ENCODE measurements around the gene LMO1.
A peak's percentile ranks its signal among the peaks of the same experiment; 100 is the strongest.

Gene LMO1

DNA sequence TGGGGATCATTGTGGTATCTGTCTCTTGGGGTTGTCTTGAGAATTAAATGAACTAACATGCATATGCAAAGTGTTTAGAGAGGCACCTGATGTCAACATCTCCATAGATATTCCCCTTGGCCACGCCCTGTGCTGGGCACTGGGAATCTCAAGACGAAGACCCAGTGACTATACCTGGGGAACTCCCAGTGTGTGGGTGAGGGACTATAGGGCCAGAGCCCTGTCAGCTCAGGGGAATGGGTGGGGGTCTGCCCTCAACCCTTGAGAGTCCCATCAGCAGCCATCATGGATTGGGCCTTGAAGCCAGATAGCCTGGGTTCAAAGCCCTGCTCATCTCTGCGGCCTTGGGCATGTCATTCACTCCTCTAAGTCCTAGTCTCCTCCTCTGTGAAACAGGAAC, 21.6 kb upstream of the LMO1 start:
- no peak for DNase-seq (ENCODE audit: low read depth)
- in situ Hi-C loops (cut with HindIII; ENCODE audit: low sequenced_read_pairs): no loop called here

DNA sequence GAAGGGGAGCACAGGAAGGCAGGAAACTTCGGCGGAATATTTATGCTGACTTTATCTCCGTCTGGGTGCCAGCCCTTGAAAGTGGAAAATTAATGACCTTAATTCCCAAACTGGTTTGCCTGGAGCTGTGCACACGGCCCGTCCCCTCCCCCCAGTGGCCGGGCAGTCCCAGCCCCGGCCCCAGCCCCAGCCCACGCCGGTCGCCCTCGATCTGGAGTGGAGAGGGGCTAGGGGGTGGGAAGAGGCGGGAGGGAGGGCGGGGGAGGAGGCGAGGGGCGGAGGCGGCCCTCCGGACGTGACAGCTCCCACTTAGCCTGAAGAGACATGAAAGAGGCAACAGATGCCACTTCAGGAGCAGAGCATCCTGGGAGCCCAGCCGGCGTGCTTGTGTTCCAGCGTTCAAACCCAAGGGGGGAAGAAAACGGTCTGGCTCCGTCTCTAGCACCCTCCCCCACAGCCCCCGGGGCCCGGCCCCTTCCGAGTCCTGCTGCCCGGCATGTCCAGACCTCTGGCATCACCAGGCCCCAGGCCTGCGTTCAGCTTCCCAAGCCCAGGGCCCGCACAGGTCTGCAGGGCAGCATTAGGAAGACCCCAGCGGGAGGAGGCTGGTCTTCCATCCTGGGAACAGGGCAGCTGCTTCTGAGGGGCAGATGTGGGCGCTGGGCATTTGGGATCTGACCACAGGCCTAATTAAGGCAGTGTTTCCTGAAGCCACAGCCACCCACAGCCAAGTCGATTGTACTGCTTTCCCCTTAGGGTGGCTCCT, 20.0 kb upstream of the LMO1 start:
- no peak for DNase-seq (ENCODE audit: low read depth)
- TF ChIP-seq, protein P1, sequence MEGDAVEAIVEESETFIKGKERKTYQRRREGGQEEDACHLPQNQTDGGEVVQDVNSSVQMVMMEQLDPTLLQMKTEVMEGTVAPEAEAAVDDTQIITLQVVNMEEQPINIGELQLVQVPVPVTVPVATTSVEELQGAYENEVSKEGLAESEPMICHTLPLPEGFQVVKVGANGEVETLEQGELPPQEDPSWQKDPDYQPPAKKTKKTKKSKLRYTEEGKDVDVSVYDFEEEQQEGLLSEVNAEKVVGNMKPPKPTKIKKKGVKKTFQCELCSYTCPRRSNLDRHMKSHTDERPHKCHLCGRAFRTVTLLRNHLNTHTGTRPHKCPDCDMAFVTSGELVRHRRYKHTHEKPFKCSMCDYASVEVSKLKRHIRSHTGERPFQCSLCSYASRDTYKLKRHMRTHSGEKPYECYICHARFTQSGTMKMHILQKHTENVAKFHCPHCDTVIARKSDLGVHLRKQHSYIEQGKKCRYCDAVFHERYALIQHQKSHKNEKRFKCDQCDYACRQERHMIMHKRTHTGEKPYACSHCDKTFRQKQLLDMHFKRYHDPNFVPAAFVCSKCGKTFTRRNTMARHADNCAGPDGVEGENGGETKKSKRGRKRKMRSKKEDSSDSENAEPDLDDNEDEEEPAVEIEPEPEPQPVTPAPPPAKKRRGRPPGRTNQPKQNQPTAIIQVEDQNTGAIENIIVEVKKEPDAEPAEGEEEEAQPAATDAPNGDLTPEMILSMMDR (IDR thresholded peaks at IDR 0.05; ENCODE audit: low read depth, low read length, missing control alignments): no peak
- H3K4me3 ChIP-seq (ENCODE audit: low read depth, low read length): peak overlapping the region; percentile 12
- in situ Hi-C loops (cut with HindIII; ENCODE audit: low sequenced_read_pairs): no loop called here

More for the DNA sequence above, 21.6 kb upstream of the LMO1 start:
- TF ChIP-seq, protein P1 (IDR thresholded peaks at IDR 0.05; ENCODE audit: low read depth, low read length, missing control alignments): no peak
- H3K4me3 ChIP-seq (ENCODE audit: low read depth, low read length): no peak overlapping the region

DNA sequence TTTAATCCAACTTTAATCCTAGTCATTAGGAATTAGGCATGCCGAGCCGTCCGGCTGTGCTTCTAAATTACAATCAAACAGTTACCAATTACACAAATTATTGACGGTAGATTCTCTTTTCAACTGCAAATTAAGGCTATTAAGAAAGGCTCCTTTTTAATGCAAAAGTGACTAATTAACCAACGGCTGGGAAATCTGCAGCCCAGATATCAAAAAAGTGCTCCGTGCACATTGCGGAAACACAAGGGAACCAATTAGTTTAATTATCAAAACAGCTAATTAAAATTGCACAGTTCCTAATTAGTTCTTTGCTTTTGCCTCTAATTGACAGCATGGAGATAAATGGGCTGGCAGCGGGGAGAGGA, 19.4 kb upstream of the LMO1 start:
- peak overlapping the region; percentile 12 for H3K4me3 ChIP-seq (ENCODE audit: low read depth, low read length)
- DNase-seq (ENCODE audit: low read depth): no peak
- in situ Hi-C loops (cut with HindIII; ENCODE audit: low sequenced_read_pairs): no loop called here
- TF ChIP-seq, protein P1 (IDR thresholded peaks at IDR 0.05; ENCODE audit: low read depth, low read length, missing control alignments): no peak

DNA sequence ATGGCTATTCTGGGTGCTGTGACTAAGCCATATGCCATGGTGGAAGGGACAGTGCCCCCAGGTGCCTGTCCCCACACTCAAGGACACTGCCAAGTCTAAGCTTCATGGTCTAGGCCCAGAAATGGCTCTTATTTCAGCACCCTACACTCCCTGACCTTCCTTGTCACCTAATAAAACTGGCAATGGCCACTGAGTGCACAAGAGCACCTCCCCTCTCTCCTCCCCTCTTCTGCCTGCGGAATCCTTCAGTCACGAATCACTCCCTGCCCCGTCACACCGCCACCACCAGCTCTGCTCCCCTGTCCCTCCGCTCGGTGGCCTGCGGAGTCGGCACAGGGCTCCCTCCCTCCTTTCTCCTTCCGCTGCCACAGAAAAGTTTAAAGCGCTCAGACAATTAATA, 19.0 kb upstream of the LMO1 start:
- TF ChIP-seq, protein P1 (IDR thresholded peaks at IDR 0.05; ENCODE audit: low read depth, low read length, missing control alignments): no peak
- no peak for DNase-seq (ENCODE audit: low read depth)
- in situ Hi-C loops (cut with HindIII; ENCODE audit: low sequenced_read_pairs): no loop called here
- no peak overlapping the region for H3K4me3 ChIP-seq (ENCODE audit: low read depth, low read length)

DNA sequence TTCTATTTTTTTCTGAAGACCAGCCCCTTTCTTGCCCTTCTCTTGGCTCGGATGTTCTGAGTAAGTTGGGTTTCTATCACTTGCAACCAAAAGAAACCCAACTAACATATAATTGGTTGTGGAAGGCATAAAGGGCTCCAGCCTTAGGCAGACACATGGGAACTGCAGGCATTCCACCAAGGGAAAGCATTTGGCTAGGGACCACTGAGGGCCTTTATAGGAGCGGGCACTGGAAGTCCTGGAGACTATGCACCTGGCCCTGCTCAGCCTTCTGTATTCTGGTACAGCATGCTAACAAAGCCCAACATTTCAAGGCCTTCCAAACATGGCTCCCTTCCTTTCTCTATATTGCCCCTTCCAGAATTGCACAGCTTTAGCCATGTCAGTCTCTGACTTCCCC, 17.6 kb upstream of the LMO1 start:
- TF ChIP-seq, protein P1 (IDR thresholded peaks at IDR 0.05; ENCODE audit: low read depth, low read length, missing control alignments): no peak
- in situ Hi-C loops (cut with HindIII; ENCODE audit: low sequenced_read_pairs): no loop called here
- H3K4me3 ChIP-seq (ENCODE audit: low read depth, low read length): no peak overlapping the region
- DNase-seq (ENCODE audit: low read depth): no peak

DNA sequence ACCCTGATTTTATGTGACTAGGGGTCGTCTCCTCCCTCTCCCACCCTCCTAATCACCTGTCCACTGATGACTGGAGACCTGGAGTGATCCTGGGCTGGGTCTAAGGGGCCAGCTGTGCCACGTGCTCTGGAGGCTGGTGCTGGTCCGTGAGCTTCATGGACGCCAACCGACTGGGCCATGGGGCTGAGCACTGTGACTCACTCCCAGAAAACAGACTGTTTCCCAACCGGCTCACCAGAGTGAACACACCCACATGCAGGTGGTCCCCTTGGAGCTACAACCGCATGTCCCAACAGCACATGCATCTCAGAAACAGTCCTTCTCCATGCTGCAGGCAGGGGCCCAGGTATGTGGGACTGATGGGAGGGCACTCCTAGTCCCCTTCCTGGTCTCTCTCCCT, 14.0 kb upstream of the LMO1 start:
- in situ Hi-C loops (cut with HindIII; ENCODE audit: low sequenced_read_pairs): no loop called here
- TF ChIP-seq, protein P1 (IDR thresholded peaks at IDR 0.05; ENCODE audit: low read depth, low read length, missing control alignments): no peak
- DNase-seq (ENCODE audit: low read depth): no peak
- no peak overlapping the region for H3K4me3 ChIP-seq (ENCODE audit: low read depth, low read length)
